Activated CD8-positive, alpha-beta T cell treated with anti-CD3 and anti-CD28 coated beads for 36 hours (primary cell): Measurements from ENCODE around the gene ST6GALNAC4. TPM values are rescaled to one million over a fixed set of nuclear protein-coding genes. Genes with fewer than 3 reads are reported as not detected.

ENCODE experiments used
- ATAC-seq: fragments of 200-7000 bp; cut with Tn5 transposase; one replicate; pipeline ENCODE4 v1.10.0; 2021; ENCODE audit warnings: mild to moderate bottlenecking, moderate library complexity
- CTCF ChIA-PET: fragments of 350-600 bp; sonication (Branson Sonifier 250); formaldehyde crosslinking; loops from one replicate; lab custom pipeline; 2021; ENCODE audit warnings: antibody characterized with exemption; lab: Charles Lee
- POLR2A ChIA-PET: fragments of 350-600 bp; sonication (Branson Sonifier 250); formaldehyde crosslinking; loops from one replicate; lab custom pipeline; 2021; ENCODE audit warnings: antibody characterized with exemption; lab: Charles Lee
- DNase-seq: peaks from one replicate; pipeline ENCODE4 v3.0.0-alpha.2; 2020
- H3K27ac Mint-ChIP-seq: one replicate; pipeline ENCODE4 v1.8.0; 2021; ENCODE audit warnings: mild to moderate bottlenecking, mixed read lengths
- H3K27me3 Mint-ChIP-seq: one replicate; pipeline ENCODE4 v1.8.0; 2021; ENCODE audit warnings: mixed read lengths
- H3K36me3 Mint-ChIP-seq: one replicate; pipeline ENCODE4 v1.8.0; 2021; ENCODE audit warnings: low read depth, mixed read lengths
- H3K4me1 Mint-ChIP-seq: one replicate; pipeline ENCODE4 v1.8.0; 2021; ENCODE audit warnings: low read depth, mixed read lengths
- H3K4me3 Mint-ChIP-seq: one replicate; pipeline ENCODE4 v1.8.0; 2021; ENCODE audit warnings: mild to moderate bottlenecking, moderate library complexity, mixed read lengths
- H3K9me3 Mint-ChIP-seq: one replicate; pipeline ENCODE4 v1.8.0; 2021; ENCODE audit warnings: mixed read lengths
- intact Hi-C: fragments of 100-400 bp; cut with micrococcal nuclease; formaldehyde crosslinking; loops from one replicate; pipeline ENCODE4 v1.10.0; 2022
- total RNA-seq, 2 experiments: library from RNA; stranded (reverse); gene quantifications; one replicate each; pipeline ENCODE4 v1.2.3, GENCODE V29; 2021
- TF ChIP-seq, protein P1 (sequence below): fragments of 200-600 bp; IDR thresholded peaks from one replicate; pipeline ENCODE4 v1.8.0; 2022; ENCODE audit warnings: antibody characterized with exemption, mild to moderate bottlenecking

Gene ST6GALNAC4
- total RNA-seq, 2 experiments from 2014 or later, result 34.3 to 34.9 TPM

DNA sequence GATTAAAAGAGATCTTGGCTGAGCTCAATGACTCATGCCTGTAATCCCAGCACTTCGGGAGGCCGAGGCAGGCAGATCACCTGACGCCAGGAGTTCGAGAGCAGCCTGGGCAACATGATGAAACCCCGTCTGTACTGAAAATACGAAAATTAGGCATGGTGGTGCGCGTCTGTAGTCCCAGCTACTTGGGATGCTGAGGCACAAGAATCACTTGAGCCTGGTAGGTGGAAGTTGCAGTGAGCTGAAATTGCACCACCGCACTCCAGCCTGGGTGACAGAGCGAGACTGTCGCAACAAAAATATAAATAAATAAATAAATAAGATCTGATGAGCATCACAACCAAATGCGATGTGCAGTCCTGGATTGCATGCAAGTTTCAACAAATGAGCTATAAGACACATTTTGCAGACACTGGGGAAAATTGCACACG lies 53.6 kb downstream of the ST6GALNAC4 start:
- intact Hi-C loops, result no loop called here
- Mint-ChIP-seq H3K9me3 (no peaks in the 10 kb centered on the region), H3K27ac (peak overlapping the region; percentile 86), H3K27me3 (no peaks in the 10 kb centered on the region), H3K4me3 (no peak overlapping the region), H3K4me1 (peaks cover 36% of the 10 kb centered on the region), H3K36me3 (no peaks in the 10 kb centered on the region)
- POLR2A ChIA-PET, result interaction anchor here (0.6 to 1.5 kb wide), 6 partner anchors 10 to 289 kb away, joined by 3 to 5 read pairs (median 4); partner anchors contain the start of gene FPGS
- CTCF ChIA-PET, result interaction anchor here (0.6 to 9.2 kb wide), 7 partner anchors 7 to 278 kb away, joined by 3 to 107 read pairs (median 6); partner anchors contain the start of genes ENG and TOR2A
- TF ChIP-seq, protein P1, sequence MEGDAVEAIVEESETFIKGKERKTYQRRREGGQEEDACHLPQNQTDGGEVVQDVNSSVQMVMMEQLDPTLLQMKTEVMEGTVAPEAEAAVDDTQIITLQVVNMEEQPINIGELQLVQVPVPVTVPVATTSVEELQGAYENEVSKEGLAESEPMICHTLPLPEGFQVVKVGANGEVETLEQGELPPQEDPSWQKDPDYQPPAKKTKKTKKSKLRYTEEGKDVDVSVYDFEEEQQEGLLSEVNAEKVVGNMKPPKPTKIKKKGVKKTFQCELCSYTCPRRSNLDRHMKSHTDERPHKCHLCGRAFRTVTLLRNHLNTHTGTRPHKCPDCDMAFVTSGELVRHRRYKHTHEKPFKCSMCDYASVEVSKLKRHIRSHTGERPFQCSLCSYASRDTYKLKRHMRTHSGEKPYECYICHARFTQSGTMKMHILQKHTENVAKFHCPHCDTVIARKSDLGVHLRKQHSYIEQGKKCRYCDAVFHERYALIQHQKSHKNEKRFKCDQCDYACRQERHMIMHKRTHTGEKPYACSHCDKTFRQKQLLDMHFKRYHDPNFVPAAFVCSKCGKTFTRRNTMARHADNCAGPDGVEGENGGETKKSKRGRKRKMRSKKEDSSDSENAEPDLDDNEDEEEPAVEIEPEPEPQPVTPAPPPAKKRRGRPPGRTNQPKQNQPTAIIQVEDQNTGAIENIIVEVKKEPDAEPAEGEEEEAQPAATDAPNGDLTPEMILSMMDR, result no peak
- DNase-seq (no peak), ATAC-seq (no peak)

DNA sequence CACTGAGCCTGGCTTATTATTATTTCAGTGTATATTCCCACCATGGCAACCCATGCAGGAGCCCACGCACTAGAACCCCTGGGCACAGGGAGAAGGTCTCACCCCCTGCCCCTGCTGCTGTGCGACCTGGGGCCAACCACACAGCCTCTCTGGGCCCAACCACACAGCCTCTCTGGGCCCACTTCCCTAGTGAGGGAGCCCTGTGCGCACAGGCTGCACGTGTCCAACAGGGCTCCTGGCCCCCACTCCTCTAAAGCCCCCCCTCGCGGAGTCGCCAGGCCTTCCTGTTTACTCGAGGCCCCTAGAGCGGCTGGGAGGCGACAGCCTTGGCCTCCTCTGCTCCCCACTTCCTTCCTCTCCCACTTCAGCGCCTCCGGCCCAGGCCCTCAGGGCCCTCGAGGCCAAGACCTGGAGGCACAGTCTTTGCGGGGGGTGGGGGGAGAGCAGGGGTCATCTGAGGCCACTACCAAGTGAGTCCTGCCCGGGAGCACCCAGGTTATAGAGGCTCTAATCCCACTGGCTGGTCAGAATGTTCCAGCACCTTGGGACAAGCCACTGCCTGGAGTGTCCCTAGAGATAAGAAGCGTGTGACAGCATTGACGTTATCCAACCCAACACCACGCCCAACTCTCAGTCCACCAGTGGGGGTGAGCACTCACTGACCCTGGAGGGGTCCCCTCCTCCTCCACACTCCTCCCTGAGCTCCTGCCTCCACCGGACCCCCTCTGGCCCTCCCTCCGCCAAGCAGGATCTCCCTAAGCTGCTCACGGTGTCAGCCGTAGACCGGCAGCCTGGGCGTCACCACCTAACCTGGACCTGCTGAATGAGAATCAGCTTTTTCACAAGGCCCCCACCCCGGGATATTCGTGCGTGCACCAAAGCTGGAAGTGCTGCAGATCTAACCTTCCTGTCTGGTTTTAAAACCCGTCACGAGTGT lies 54.5 kb downstream of the ST6GALNAC4 start:
- TF ChIP-seq, protein P1, result no peak
- Mint-ChIP-seq H3K27ac (peak overlapping the region; percentile 86), H3K4me1 (peaks cover 36% of the 10 kb centered on the region), H3K36me3 (no peaks in the 10 kb centered on the region), H3K9me3 (no peaks in the 10 kb centered on the region), H3K27me3 (no peaks in the 10 kb centered on the region), H3K4me3 (no peak overlapping the region)
- peak; percentile 64 for DNase-seq
- intact Hi-C loops, result no loop called here
- POLR2A ChIA-PET, result interaction anchor here (0.7 to 1.5 kb wide), 5 partner anchors 9 to 268 kb away, joined by 3 to 5 read pairs (median 4); partner anchors contain the start of gene FPGS
- peak; percentile 53 for ATAC-seq
- CTCF ChIA-PET, result interaction anchor here (1.3 to 9.2 kb wide), 6 partner anchors 6 to 255 kb away, joined by 4 to 107 read pairs (median 10); partner anchors contain the start of genes ENG and TOR2A

DNA sequence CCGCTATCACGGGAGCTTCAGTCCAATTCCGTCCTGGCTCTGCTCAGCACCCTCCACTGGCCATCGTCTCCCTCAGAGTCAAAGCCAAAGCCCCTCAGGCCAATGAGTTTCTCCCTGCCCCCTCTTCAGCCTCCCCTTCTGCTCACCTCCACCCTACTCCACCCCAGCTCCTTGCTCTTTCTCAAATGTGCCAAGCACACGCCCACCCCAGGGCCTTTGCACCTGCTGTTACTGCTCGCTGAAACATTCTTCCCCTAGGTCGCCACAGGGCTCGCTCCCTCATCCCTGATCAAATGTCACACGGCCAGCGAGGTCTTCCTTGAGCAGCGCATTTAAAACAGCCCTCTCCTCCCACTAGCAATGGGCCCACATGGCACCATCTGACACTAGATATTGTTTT lies 56.1 kb downstream of the ST6GALNAC4 start:
- Mint-ChIP-seq H3K36me3 (no peaks in the 10 kb centered on the region), H3K27me3 (no peaks in the 10 kb centered on the region), H3K27ac (peak overlapping the region; percentile 52), H3K4me3 (no peak overlapping the region), H3K4me1 (peaks cover 38% of the 10 kb centered on the region), H3K9me3 (no peaks in the 10 kb centered on the region)
- DNase-seq (no peak), ATAC-seq (no peak)
- ChIA-PET POLR2A (interaction anchor here (0.5 to 0.7 kb wide), 2 partner anchors 10 to 68 kb away, joined by 3 read pairs; no protein-coding TSS in a partner anchor), CTCF (interaction anchor here (1.4 to 9.2 kb wide), 4 partner anchors 6 to 126 kb away, joined by 6 to 107 read pairs (median 6); partner anchors contain the start of gene TOR2A)
- intact Hi-C loops, result no loop called here
- TF ChIP-seq, protein P1, result no peak

DNA sequence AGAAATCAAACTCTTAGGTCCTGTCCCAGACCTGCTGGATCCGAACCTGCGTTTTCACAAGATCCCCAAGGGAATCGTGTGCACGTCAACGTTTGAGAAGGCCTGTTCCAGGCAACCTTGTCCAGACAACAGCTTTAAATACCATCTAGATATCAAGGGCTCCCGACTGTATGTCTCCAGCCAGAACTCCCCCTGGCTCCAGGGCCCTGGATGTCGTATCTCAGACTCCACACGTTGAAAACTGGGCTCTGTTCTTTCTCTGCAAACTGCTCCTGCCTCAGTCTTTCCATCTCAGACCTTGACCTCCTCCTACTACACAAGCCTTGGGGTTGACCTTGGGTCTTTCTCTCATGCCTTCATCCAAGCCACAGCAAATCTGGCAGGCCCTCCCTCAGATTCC lies 56.6 kb downstream of the ST6GALNAC4 start:
- Mint-ChIP-seq H3K4me3 (no peak overlapping the region), H3K9me3 (no peaks in the 10 kb centered on the region), H3K27ac (no peak overlapping the region), H3K27me3 (no peaks in the 10 kb centered on the region), H3K36me3 (no peaks in the 10 kb centered on the region), H3K4me1 (peaks cover 35% of the 10 kb centered on the region)
- no peak for ATAC-seq
- TF ChIP-seq, protein P1, result no peak
- ChIA-PET CTCF (interaction anchor here (1.6 to 9.2 kb wide), 2 partner anchors 7 to 126 kb away, joined by 6 to 107 read pairs; partner anchors contain the start of gene TOR2A), POLR2A (interaction anchor here (0.5 to 1.0 kb wide), 3 partner anchors 10 to 68 kb away, joined by 3 read pairs; no protein-coding TSS in a partner anchor)
- intact Hi-C loops, result no loop called here
- DNase-seq, result no peak
